ENCODE measurements around the gene ARMC9. TPM values are rescaled to one million over a fixed set of nuclear protein-coding genes. Genes with fewer than 3 reads are reported as not detected.
"Not testable (repeated sequence)": the region's sequence is repeated elsewhere in the genome, so short reads cannot be mapped to it uniquely, and the experiment has no call there.

The ARMC9 gene
- total RNA-seq, 1 donor from 2014 or later: 9.0 TPM

DNA sequence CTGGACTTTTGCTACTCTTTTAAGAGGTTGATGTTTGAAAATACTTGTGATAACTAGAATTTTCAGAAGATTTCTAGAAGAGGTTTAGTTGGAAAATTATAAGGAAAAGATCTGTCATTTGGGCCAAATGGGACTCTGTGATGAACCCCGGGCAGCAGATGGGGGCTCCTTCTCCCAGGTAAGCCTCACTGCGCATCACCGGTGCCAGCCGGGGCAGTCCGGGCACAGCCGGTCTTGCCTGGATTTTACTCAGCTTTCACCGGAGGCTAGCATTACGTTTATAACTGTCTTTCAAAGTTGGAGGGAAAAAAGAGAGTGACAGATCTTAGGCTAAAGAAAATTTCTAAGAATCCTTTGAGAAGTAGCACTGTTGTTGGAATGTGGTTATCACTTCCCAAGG is 99.7 kb downstream of the ARMC9 start:
- Mint-ChIP-seq H3K4me1 (peaks cover 57% of the 10 kb centered on the region), H3K9me3 (no peaks in the 10 kb centered on the region), H3K36me3 (ENCODE audit: low read depth) (no peaks in the 10 kb centered on the region), H3K4me3 (no peak overlapping the region), H3K27me3 (no peaks in the 10 kb centered on the region), H3K27ac (peak overlapping the region; percentile 11)
- TF ChIP-seq, protein P1, sequence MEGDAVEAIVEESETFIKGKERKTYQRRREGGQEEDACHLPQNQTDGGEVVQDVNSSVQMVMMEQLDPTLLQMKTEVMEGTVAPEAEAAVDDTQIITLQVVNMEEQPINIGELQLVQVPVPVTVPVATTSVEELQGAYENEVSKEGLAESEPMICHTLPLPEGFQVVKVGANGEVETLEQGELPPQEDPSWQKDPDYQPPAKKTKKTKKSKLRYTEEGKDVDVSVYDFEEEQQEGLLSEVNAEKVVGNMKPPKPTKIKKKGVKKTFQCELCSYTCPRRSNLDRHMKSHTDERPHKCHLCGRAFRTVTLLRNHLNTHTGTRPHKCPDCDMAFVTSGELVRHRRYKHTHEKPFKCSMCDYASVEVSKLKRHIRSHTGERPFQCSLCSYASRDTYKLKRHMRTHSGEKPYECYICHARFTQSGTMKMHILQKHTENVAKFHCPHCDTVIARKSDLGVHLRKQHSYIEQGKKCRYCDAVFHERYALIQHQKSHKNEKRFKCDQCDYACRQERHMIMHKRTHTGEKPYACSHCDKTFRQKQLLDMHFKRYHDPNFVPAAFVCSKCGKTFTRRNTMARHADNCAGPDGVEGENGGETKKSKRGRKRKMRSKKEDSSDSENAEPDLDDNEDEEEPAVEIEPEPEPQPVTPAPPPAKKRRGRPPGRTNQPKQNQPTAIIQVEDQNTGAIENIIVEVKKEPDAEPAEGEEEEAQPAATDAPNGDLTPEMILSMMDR (IDR thresholded peaks at IDR 0.05): no peak
- ChIA-PET POLR2A (interaction anchor here (0.8 to 2.7 kb wide), 4 partner anchors 96 to 107 kb away, joined by 3 to 20 read pairs (median 10); partner anchors contain the start of gene B3GNT7), CTCF (interaction anchor here (0.9 to 5.4 kb wide), 7 partner anchors 12 to 111 kb away, joined by 3 to 79 read pairs (median 6); partner anchors contain the start of gene B3GNT7)
- no peak for ATAC-seq (ENCODE audit: low read depth)
- DNase-seq: no peak
- intact Hi-C loops (cut with micrococcal nuclease): loop anchor here (2.0 to 10.0 kb wide), 2 partner anchors 71 to 193 kb away; no protein-coding TSS in a partner anchor

DNA sequence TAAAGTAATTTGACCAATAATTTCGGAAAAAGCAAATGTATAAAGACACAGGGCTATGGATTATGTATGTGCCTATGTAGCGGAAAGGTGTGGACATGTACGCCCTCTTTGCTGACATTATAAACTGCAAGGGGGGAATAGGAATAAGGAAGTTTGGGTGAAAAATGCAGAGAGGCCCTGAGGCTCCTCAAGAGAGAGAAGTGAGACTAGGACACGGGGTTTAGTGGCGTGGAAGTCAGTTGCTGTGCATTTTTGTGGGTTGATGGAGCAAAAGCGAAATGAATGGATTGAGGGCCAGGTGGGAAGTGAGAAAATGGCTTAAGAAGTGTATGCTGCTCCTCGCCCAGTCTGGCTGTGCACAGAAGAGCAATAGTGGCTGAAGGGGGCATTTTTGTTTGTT is 100.8 kb downstream of the ARMC9 start:
- Mint-ChIP-seq H3K27me3 (no peaks in the 10 kb centered on the region), H3K4me3 (peak overlapping the region; percentile 0), H3K9me3 (no peaks in the 10 kb centered on the region), H3K4me1 (peaks cover 56% of the 10 kb centered on the region), H3K27ac (peak overlapping the region; percentile 53), H3K36me3 (ENCODE audit: low read depth) (no peaks in the 10 kb centered on the region)
- ATAC-seq (ENCODE audit: low read depth) (peak; percentile 47), DNase-seq (no peak)
- intact Hi-C loops (cut with micrococcal nuclease): loop anchor here (1.0 to 10.0 kb wide), 3 partner anchors 63 to 194 kb away; no protein-coding TSS in a partner anchor
- CTCF ChIA-PET: interaction anchor here (0.6 to 5.4 kb wide), 7 partner anchors 13 to 165 kb away, joined by 3 to 79 read pairs (median 6); partner anchors contain the start of genes B3GNT7 and NCL
- POLR2A ChIA-PET: interaction anchor here (0.8 to 2.7 kb wide), 4 partner anchors 95 to 111 kb away, joined by 3 to 20 read pairs (median 4); partner anchors contain the start of gene B3GNT7
- TF ChIP-seq, protein P1 (IDR thresholded peaks at IDR 0.05): no peak

DNA sequence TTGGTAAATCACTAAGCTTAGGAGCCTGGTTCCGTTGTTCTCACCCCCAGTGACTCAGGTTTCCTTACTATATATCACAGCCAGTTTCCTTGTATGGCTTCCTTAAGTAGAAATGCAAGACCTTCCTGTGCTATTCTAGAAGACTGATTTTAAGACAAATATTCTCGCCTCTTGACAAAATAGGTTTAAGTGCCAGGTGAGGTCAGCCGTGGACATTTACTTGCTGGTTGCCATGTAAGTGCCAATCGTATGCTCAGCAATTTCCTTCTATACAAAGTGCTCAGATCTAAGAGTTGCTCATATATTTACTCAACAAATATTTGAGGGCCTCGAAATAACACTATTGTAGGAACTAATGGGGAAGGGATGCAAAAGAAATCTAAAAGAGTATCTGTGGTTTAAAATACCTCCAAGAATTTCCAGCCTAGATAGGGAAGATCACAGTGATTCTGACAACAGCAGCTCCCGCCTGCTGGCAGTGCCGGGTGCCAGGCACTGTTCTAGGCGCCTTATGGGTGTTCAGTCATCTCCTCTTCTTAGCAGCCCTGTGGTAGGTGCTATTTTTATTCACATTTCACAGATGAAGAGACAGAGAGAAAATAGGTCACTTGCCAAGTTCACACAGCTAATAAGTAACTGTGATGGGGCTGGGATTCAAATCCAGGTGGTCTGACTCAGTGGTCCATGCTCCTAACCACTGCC is 101.7 kb downstream of the ARMC9 start:
- Mint-ChIP-seq H3K4me3 (no peak overlapping the region), H3K4me1 (peaks cover 47% of the 10 kb centered on the region), H3K27ac (peak overlapping the region; percentile 61), H3K9me3 (no peaks in the 10 kb centered on the region), H3K27me3 (no peaks in the 10 kb centered on the region), H3K36me3 (ENCODE audit: low read depth) (no peaks in the 10 kb centered on the region)
- CTCF ChIA-PET: interaction anchor here (0.6 to 5.4 kb wide), 5 partner anchors 62 to 164 kb away, joined by 3 to 79 read pairs (median 7); partner anchors contain the start of gene NCL
- TF ChIP-seq, protein P1 (IDR thresholded peaks at IDR 0.05): no peak
- intact Hi-C loops (cut with micrococcal nuclease): loop anchor here (1.0 kb wide), 1 partner anchor 11 kb away; no protein-coding TSS in a partner anchor
- peak; percentile 25 for ATAC-seq (ENCODE audit: low read depth)
- POLR2A ChIA-PET: interaction anchor here (0.5 to 2.7 kb wide), 3 partner anchors 94 to 122 kb away, joined by 3 to 20 read pairs (median 5); partner anchors contain the start of gene B3GNT7
- no peak for DNase-seq

DNA sequence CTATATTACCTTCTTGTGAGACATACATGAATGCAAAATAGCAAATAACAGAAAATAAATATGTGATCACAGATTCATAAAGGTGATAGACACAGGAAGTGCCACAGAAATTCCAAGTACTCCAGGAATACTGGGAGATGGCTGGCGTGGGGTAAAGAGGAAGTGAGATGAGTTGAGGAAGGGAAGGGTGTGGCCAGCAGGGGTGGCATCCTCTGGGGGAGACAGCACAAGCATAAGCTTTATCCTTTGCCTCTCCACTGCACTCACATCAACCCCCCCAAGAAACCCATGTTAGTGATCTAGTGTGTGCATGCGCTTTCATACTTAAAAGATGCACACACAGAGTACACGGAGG is 102.3 kb downstream of the ARMC9 start:
- intact Hi-C loops (cut with micrococcal nuclease): loop anchor here (1.0 kb wide), 1 partner anchor 11 kb away; no protein-coding TSS in a partner anchor
- H3K27me3 Mint-ChIP-seq: no peaks in the 10 kb centered on the region
- ChIA-PET POLR2A (interaction anchor here (2.7 kb wide), 1 partner anchor 94 kb away, joined by 20 read pairs; the partner anchor contains the start of gene B3GNT7), CTCF (interaction anchor here (2.4 to 5.4 kb wide), 2 partner anchors 73 to 109 kb away, joined by 10 to 79 read pairs; no protein-coding TSS in a partner anchor)
- H3K36me3 Mint-ChIP-seq (ENCODE audit: low read depth): no peaks in the 10 kb centered on the region
- ATAC-seq (ENCODE audit: low read depth) (peak; percentile 22), DNase-seq (no peak)
- H3K27ac Mint-ChIP-seq: peak overlapping the region; percentile 61
- TF ChIP-seq, protein P1 (IDR thresholded peaks at IDR 0.05): no peak
- peaks cover 44% of the 10 kb centered on the region for H3K4me1 Mint-ChIP-seq
- H3K9me3 Mint-ChIP-seq: no peaks in the 10 kb centered on the region
- peak overlapping the region; percentile 35 for H3K4me3 Mint-ChIP-seq

DNA sequence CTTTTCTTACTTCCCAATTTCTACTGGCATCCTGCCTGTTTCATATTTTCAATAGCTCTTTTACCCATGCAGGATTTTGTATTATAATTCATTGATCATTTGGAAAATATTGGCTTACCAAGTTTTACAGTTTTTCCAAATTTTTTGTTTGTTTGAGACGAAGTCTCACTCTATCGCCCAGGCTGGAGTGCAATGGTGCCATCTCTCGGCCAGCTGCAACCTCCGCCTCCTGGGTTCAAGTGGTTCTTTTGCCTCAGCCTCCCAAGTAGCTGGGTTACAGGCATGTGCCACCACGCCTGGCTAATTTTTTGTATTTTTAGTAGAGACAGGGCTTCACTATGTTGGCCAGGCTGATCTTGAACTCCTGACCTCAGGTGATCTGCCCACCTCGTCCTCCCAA is 105.8 kb downstream of the ARMC9 start:
- H3K9me3 Mint-ChIP-seq; intact Hi-C loops (cut with micrococcal nuclease); POLR2A ChIA-PET; H3K36me3 Mint-ChIP-seq (ENCODE audit: low read depth); H3K27ac Mint-ChIP-seq; H3K4me3 Mint-ChIP-seq; ATAC-seq (ENCODE audit: low read depth); DNase-seq; CTCF ChIA-PET; H3K27me3 Mint-ChIP-seq: not testable (repeated sequence)
- peaks cover 28% of the 10 kb centered on the region for H3K4me1 Mint-ChIP-seq
